Activated CD4-positive, alpha-beta memory T cell treated with anti-CD3 and anti-CD28 coated beads for 36 hours (primary cell): ENCODE results near the gene ACTRT2. TPM values are rescaled to one million over a fixed set of nuclear protein-coding genes. Genes with fewer than 3 reads are reported as not detected.

Experiments used
- CTCF ChIA-PET: fragments of 350-600 bp; sonication (Branson Sonifier 250); formaldehyde crosslinking; loops from one replicate; lab custom pipeline; 2021; ENCODE audit warnings: antibody characterized with exemption, inconsistent platforms; lab: Charles Lee
- POLR2A ChIA-PET: fragments of 350-600 bp; sonication (Branson Sonifier 250); formaldehyde crosslinking; loops from one replicate; lab custom pipeline; 2021; ENCODE audit warnings: antibody characterized with exemption; lab: Charles Lee
- DNase-seq: peaks from one replicate; pipeline ENCODE4 v3.0.0-alpha.2; 2020
- H3K27ac Mint-ChIP-seq: one replicate; pipeline ENCODE4 v1.8.0; 2021; ENCODE audit warnings: mixed read lengths
- H3K27me3 Mint-ChIP-seq: one replicate; pipeline ENCODE4 v1.8.0; 2021; ENCODE audit warnings: mixed read lengths
- H3K36me3 Mint-ChIP-seq: one replicate; pipeline ENCODE4 v1.8.0; 2021; ENCODE audit warnings: mixed read lengths
- H3K4me1 Mint-ChIP-seq: one replicate; pipeline ENCODE4 v1.8.0; 2021; ENCODE audit warnings: low read depth, mixed read lengths
- H3K4me3 Mint-ChIP-seq: one replicate; pipeline ENCODE4 v1.8.0; 2021; ENCODE audit warnings: mild to moderate bottlenecking, mixed read lengths
- H3K9me3 Mint-ChIP-seq: one replicate; pipeline ENCODE4 v1.8.0; 2021; ENCODE audit warnings: mixed read lengths
- intact Hi-C: fragments of 100-400 bp; cut with micrococcal nuclease; formaldehyde crosslinking; loops from one replicate; pipeline ENCODE4 v1.15.1; 2023
- total RNA-seq, 2 experiments: library from RNA; stranded (reverse); gene quantifications; one replicate each; pipeline ENCODE4 v1.2.3, GENCODE V29; 2021

The ACTRT2 gene
- total RNA-seq, 2 experiments from 2014 or later, result not detected

DNA sequence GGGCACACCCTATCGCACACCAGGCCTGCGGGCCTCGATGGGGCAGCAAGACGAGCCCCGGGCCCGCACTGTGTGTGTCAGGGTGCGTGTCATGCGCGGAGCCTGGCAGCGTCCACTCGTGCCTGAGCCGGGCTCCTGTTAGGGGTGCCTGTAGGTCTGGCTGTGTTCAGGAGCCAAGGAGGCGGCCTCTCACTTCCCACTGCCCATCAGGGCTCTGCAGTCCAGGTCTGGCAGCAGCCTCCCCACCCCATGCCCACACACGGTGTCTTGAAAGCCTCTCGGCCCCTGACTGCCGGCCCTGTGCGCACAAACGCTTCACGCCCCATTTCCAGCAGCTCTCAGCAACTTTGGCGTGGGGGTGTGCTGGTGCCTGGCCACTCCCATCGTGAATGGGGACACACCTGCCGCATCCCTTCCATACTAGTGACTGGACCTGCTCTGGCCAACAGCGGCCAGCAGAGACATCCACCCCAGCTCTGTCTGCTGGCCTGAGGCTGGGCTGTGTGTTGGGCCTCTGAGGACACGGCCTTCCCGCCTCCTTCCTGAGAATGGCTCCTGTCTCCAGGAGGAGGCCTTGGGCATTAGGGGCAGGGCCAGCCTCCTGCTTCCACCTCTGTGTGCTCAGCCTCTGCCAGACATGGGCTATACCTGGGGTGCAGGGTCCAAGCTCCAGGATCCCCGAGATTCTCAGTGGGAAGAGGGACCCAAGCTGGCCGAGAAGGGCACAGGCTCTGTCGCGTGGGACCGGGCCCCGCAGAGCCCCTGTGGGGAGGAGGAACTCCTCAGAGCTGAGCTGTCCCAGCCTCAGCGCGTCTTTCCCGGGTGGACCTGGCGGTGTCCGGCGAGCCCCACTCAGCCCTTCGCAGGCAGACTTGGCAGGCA is 41.8 kb upstream of the ACTRT2 start:
- Mint-ChIP-seq H3K27me3 (no peaks in the 10 kb centered on the region), H3K4me3 (no peak overlapping the region), H3K27ac (no peak overlapping the region), H3K9me3 (no peaks in the 10 kb centered on the region), H3K4me1 (no peaks in the 10 kb centered on the region), H3K36me3 (no peaks in the 10 kb centered on the region)
- DNase-seq, result no peak
- ChIA-PET POLR2A (no interaction called here), CTCF (no interaction called here)
- intact Hi-C loops, result no loop called here

DNA sequence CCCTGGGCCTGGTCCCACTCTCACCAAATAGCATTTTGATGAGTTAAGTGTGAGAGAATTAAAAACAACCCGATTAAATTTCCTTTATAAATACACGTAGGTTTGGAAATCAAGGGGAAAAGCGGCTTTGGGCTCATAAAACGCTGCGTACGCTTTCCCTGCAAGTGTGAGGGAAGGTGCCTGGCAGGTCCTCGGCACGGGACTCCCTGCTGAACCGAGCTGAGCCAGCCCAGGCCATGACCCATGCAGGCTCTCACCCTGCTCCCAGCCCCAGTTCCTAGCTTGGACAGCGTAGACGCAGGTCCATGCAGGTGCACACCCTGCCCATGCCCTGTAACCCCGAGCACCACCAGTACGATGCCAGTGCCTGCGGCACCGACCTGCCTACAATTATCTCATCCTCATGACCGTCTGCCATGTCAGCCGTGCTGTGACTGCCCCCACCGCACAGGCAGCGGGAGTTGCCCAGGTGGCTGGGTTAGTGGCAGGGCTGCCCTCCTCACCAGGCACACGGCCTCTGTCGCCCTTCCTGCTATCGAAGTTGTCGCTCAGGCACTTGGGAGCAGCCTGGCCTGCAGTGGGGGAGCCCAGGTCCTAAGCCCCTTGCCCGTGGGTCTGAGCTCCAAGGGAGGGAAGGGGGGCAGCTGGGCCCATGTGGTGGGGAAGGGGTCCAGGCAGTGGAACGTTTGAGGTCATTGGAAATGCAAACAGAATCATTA is 41.0 kb upstream of the ACTRT2 start:
- POLR2A ChIA-PET, result no interaction called here
- no peaks in the 10 kb centered on the region for H3K27me3 Mint-ChIP-seq
- H3K9me3 Mint-ChIP-seq, result no peaks in the 10 kb centered on the region
- intact Hi-C loops, result no loop called here
- no peak for DNase-seq
- H3K4me3 Mint-ChIP-seq, result no peak overlapping the region
- no peaks in the 10 kb centered on the region for H3K36me3 Mint-ChIP-seq
- H3K27ac Mint-ChIP-seq, result no peak overlapping the region
- CTCF ChIA-PET, result no interaction called here
- H3K4me1 Mint-ChIP-seq, result no peaks in the 10 kb centered on the region

DNA sequence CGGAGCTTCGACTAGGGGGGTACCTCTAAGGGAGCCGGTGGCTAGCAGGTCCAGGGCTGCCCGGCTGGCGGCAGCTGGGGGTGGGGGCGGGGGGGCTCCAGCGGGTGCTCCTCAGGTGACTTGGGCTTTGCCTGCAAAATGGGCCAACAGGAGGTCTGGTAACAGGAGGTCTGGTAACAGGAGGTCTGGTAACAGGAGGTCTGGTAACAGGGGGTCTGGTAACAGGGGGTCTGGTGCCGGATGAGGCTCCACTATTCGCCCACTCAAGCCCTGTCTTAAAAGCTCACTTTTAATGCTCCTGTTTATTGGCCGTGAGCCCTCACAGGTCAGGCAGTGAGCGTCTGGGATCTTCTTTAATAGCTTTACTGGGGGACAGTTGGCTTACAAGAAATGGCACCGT is 40.4 kb upstream of the ACTRT2 start:
- Mint-ChIP-seq H3K4me3 (no peak overlapping the region), H3K27me3 (peaks cover 2% of the 10 kb centered on the region), H3K4me1 (no peaks in the 10 kb centered on the region), H3K27ac (no peak overlapping the region), H3K36me3 (no peaks in the 10 kb centered on the region), H3K9me3 (no peaks in the 10 kb centered on the region)
- intact Hi-C loops, result no loop called here
- ChIA-PET POLR2A (no interaction called here), CTCF (no interaction called here)
- no peak for DNase-seq

DNA sequence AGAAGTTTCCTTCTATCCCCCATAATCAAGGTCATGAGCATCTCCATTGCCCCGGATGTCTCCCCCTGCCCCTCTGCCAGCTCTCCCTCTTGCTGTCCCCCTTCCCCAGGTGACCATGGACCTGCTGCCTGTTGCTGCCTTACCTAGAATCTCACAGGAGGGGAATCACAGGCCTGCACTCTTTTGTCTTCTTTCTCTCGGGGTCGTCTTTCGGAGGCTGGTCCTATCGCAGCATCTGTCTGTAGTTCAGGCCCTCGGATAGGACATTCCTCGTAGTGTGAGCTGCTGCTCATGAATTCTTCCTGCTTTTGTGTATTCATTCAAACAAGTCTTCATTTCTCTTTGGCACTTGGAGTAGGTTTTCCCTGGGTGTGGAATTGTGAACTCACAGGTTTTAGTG is 39.9 kb upstream of the ACTRT2 start:
- H3K4me3 Mint-ChIP-seq, result no peak overlapping the region
- H3K27me3 Mint-ChIP-seq, result peaks cover 2% of the 10 kb centered on the region
- no peaks in the 10 kb centered on the region for H3K9me3 Mint-ChIP-seq
- intact Hi-C loops, result no loop called here
- CTCF ChIA-PET, result no interaction called here
- no peaks in the 10 kb centered on the region for H3K4me1 Mint-ChIP-seq
- no peak for DNase-seq
- no peak overlapping the region for H3K27ac Mint-ChIP-seq
- no peaks in the 10 kb centered on the region for H3K36me3 Mint-ChIP-seq
- POLR2A ChIA-PET, result no interaction called here

DNA sequence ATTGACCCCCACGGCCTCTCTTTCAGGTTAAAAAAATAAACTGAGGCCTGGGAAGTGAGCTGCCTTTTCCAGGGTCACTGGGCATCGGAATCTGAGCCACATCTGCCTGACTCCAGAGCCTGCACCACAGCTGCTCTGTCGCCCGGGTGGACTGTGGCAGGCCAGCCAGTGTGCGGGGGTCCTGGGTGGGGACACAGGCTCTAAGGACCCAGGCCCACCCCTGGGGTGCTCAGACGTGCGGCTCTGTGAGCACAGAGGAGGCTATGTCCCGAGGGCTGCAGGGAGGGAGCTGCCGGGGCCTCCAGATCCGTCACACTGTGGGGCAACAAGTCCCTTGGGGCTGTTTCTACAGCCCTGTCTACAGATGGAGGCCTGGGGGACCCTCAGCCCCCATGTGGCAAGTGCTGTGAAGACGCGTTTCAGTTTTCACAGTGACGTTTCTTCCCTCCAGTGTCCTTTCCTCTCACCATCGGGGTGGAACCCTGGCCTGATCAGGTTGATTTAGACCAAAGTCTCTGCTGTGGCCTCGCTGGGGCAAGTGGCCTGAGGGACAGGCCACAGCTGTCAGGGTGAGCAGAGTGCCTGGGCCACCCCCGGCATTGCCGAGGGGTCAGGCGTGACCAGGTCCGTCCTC is 39.2 kb upstream of the ACTRT2 start:
- no peaks in the 10 kb centered on the region for H3K36me3 Mint-ChIP-seq
- no peaks in the 10 kb centered on the region for H3K9me3 Mint-ChIP-seq
- H3K27ac Mint-ChIP-seq, result no peak overlapping the region
- H3K27me3 Mint-ChIP-seq, result peaks cover 2% of the 10 kb centered on the region
- DNase-seq, result no peak
- intact Hi-C loops, result no loop called here
- ChIA-PET POLR2A (no interaction called here), CTCF (no interaction called here)
- no peak overlapping the region for H3K4me3 Mint-ChIP-seq
- H3K4me1 Mint-ChIP-seq, result no peaks in the 10 kb centered on the region

DNA sequence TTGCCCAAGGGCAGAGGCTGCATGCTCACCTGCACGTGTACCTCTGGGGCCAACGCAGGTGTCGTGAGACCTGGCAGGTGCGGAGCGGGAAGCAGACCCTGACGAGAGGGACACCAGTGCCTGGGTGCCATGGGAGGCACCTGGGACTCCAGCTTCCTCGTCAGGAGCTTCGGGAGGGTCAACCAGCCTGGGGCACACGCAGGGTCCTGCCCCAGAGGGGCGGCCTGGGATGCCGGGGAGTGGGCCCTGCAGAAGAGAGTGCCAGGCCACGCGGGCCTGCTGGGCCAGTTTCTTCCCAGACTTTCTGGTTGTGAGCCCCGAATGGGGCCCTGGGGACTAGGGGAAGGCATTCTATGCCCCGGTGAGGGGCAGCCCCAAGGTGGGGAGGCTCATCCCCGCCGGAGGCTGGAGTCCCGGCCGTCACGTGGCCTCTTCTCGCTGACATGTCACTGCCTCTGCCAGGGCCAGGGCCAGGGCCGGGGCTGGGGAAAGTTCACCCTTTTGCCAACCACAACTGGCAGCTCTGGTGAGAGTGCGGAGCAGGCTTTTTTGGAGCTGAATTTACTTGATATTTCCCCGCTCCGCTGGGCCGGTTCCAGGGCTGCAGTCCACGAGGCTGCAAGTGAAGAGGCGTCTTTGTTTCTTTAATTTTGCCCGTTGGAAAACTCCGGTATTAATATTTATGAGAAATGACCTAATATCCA is 38.5 kb upstream of the ACTRT2 start:
- CTCF ChIA-PET, result no interaction called here
- no peak overlapping the region for H3K27ac Mint-ChIP-seq
- no peaks in the 10 kb centered on the region for H3K4me1 Mint-ChIP-seq
- H3K4me3 Mint-ChIP-seq, result no peak overlapping the region
- H3K36me3 Mint-ChIP-seq, result no peaks in the 10 kb centered on the region
- peaks cover 2% of the 10 kb centered on the region for H3K27me3 Mint-ChIP-seq
- H3K9me3 Mint-ChIP-seq, result no peaks in the 10 kb centered on the region
- intact Hi-C loops, result no loop called here
- no peak for DNase-seq
- POLR2A ChIA-PET, result no interaction called here

DNA sequence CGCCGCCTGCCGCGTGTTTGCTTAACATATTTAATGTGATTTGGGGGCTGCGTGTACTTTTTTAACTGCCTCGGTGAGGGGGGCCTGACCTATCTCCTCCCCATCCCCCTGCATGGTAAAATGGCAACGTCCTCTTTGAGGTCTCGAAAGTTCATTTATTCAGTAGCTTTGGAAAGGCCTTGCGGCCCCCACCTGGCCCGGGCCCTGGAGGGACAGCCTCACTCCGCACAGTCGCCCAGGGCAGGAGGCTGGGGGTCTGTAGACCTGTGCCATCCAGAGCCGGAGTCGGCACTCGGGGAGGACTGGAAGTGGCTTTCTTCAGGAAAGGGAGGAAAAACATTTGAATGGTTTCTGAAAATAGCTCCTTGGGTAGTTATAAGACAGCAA is 38.0 kb upstream of the ACTRT2 start:
- H3K4me3 Mint-ChIP-seq, result no peak overlapping the region
- intact Hi-C loops, result no loop called here
- CTCF ChIA-PET, result no interaction called here
- no peaks in the 10 kb centered on the region for H3K36me3 Mint-ChIP-seq
- POLR2A ChIA-PET, result no interaction called here
- H3K27me3 Mint-ChIP-seq, result peaks cover 2% of the 10 kb centered on the region
- no peak for DNase-seq
- H3K4me1 Mint-ChIP-seq, result no peaks in the 10 kb centered on the region
- no peak overlapping the region for H3K27ac Mint-ChIP-seq
- no peaks in the 10 kb centered on the region for H3K9me3 Mint-ChIP-seq

DNA sequence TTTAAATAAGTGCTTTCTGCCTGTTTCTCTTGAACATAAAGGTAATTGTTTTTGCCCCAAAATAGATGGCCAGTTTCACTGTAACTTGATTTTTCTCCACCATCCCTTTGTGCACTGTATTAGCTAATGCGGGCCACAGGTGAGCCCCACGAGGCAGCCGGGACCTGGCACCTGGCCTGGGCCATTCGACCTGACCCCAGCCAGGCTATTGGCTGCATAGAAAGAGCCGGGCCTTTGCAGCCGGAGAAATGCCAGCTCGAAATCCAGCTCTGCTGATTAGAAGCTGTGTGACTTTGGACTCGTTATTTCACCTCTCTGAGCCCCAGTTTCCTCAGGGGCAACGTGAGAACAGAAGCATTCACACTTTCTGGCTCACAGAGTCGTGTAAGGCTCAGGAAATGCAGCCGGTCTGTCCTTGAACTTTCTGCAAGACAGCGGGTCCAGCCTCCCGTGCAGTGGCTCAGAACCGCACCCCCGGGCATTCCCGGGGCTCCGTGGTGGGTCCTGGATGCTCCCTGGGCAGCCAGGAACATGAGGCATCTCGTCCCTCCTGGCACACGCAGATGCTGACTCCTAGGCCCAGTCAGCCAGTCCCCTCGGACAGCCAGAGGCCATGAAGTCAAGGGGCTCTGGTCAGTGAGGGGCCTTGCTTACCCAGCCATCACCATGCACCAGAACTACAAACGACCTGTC is 37.4 kb upstream of the ACTRT2 start:
- H3K4me3 Mint-ChIP-seq, result no peak overlapping the region
- DNase-seq, result no peak
- intact Hi-C loops, result no loop called here
- CTCF ChIA-PET, result no interaction called here
- H3K36me3 Mint-ChIP-seq, result no peaks in the 10 kb centered on the region
- peaks cover 2% of the 10 kb centered on the region for H3K27me3 Mint-ChIP-seq
- POLR2A ChIA-PET, result no interaction called here
- H3K9me3 Mint-ChIP-seq, result no peaks in the 10 kb centered on the region
- H3K27ac Mint-ChIP-seq, result no peak overlapping the region
- H3K4me1 Mint-ChIP-seq, result no peaks in the 10 kb centered on the region

DNA sequence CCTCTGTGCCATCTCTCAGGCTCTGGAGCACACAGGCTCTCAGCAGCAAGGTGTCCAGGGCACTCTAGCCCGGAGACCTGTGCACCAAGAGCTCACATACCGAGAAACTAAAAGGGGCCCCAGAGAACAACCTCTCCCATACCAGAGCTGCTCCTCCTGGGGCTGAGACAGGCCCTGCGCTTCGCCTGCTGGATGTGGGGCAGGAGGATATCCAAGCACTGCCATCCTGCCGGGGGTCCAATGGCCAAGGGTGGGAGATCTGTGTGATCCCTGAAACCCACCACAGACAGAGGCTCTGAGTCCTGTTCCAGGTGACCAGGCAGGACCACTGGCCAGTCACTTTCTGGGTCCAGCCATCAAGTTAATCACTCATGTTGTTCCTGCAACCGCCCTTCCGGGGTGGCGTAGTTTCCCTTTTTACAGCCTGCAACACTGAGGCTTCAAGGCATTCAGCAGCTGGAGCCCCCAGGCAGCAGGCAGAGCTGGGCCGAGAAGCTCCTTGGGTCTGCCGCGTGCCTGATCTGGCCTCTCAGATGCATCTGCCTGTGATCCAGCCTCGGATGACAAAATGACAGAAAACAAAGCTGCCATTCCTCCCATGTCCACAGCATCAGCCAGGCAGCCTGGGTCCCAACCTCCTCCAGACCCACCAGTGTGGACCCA is 36.7 kb upstream of the ACTRT2 start:
- Mint-ChIP-seq H3K4me1 (no peaks in the 10 kb centered on the region), H3K9me3 (no peaks in the 10 kb centered on the region), H3K36me3 (no peaks in the 10 kb centered on the region), H3K4me3 (no peak overlapping the region), H3K27ac (no peak overlapping the region), H3K27me3 (peaks cover 2% of the 10 kb centered on the region)
- POLR2A ChIA-PET, result no interaction called here
- intact Hi-C loops, result no loop called here
- DNase-seq, result no peak
- CTCF ChIA-PET, result no interaction called here

DNA sequence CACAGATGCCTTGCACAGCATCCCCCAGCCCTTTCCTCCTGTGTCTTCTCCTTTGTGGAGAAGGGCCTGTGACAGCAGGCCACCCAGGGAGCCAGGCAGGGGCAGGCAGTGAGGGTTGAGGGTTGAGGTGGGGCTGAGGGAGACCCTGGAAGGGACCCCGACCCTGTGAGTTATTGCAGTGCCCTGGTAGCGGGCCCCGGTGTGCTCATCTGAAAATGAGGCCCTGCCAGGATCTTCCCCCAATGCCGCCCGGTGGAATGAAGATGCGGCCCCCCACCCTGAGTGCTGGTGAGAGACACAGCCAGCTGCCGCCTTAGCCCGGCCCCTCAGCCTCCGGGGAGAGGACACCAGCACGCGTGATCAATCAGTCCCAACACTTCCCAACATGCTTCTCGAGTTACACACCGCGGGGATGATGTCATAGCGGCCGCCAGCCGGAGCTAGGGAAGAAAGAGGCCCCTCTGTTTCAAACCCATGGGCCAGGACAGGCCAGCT is 36.2 kb upstream of the ACTRT2 start:
- ChIA-PET POLR2A (no interaction called here), CTCF (no interaction called here)
- Mint-ChIP-seq H3K4me1 (no peaks in the 10 kb centered on the region), H3K36me3 (no peaks in the 10 kb centered on the region), H3K27me3 (peaks cover 2% of the 10 kb centered on the region), H3K9me3 (no peaks in the 10 kb centered on the region), H3K27ac (no peak overlapping the region), H3K4me3 (no peak overlapping the region)
- intact Hi-C loops, result no loop called here
- DNase-seq, result no peak

DNA sequence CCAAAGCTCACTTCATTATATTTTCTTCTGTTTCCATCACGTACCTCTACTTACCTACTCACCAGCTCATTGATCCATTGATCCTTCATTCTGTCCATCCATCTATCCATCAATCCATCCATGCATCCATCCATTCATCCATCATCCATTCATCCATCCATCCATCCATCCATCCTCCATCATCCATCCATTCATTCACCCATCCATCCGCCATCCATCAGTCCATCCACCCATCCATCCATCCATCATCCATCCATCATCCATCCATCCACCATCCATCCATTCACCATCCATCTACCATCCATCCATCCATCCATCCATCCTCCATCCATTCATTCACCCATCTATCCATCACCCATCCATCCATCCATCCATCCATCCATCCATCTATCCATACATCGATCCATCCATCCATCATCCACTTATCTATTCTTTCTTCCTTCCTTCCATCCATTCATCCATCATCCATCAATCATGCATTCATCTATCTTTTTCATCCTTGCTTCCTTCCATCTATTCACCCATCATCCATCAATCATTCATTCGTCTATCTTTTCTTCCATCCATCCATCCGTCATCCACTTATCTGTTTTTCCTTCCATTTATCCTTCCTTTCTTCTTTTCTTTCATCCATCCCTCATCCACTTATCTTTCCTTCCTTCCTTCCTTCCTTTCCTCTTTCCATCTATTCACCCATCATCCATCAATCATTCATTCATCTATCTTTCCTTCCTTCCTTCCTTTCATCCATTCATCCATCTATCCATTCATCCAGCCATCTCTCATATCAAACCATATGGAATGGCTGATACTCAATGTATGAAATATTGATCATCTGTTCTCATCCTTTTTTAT is 35.3 kb upstream of the ACTRT2 start:
- H3K36me3 Mint-ChIP-seq, result no peaks in the 10 kb centered on the region
- DNase-seq, result no peak
- CTCF ChIA-PET, result no interaction called here
- H3K9me3 Mint-ChIP-seq, result no peaks in the 10 kb centered on the region
- POLR2A ChIA-PET, result no interaction called here
- H3K27ac Mint-ChIP-seq, result no peak overlapping the region
- peaks cover 5% of the 10 kb centered on the region for H3K27me3 Mint-ChIP-seq
- no peak overlapping the region for H3K4me3 Mint-ChIP-seq
- no peaks in the 10 kb centered on the region for H3K4me1 Mint-ChIP-seq
- intact Hi-C loops, result no loop called here
